ENCODE results near the gene CPSF3.

DNA sequence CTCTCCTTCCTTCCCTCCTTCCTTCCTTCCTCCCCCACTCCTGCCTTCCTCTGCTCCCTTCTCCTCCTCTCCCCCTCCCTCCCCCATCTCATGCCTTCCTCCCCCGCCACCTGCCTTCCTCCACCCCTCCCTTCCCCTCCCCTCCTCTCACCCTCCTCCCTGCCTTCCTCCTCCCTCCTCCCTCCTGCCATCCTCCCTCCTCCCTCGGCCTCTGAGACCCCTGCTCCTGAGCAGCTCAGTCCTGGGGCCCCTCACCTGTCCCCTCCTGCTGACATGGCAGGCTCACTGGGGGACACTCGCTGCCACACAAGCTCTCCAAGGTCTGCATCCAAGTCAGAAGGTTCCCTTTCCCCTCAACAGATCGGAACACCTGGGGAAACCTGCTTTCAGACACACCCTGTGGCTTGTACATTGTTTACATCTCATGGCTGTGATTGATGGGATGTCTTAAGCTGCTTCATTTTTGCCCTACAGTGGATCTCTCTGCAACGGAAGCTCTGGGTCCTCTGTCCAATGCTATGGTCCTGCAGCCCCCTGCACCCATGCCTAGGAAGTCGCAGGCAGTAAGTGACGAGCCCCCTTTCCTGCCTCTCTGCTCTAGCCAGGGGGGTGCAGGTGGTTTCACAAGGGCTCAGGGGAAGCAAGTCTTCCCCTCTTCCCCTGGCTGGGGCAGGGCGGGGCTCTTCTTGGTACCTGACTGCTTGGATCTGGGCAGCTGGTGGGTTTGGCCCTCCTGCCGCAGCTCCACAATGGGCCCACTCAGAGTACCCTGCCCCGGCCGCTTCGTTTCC lies 23.0 kb upstream of the CPSF3 start:
- TF ChIP-seq ZNF567 (CRISPR knock-in tag; IDR thresholded peaks at IDR 0.05; ENCODE audit: borderline replicate concordance) (no peak), TAF1 (CRISPR knock-in tag; IDR thresholded peaks at IDR 0.05) (no peak), ZFP62 (CRISPR knock-in tag; IDR thresholded peaks at IDR 0.05) (no peak), NR3C1 (CRISPR knock-in tag; IDR thresholded peaks at IDR 0.05) (no peak), PAX8 (CRISPR knock-in tag; IDR thresholded peaks at IDR 0.05; ENCODE audit: borderline replicate concordance) (no peak), NR2C2 (CRISPR knock-in tag; IDR thresholded peaks at IDR 0.05; ENCODE audit: borderline replicate concordance) (no peak), RAD21 (CRISPR knock-in tag; IDR thresholded peaks at IDR 0.05) (no peak), ERF (CRISPR knock-in tag; IDR thresholded peaks at IDR 0.05) (no peak), ZSCAN20 (CRISPR knock-in tag; IDR thresholded peaks at IDR 0.05; ENCODE audit: borderline replicate concordance) (no peak)
- TF ChIP-seq, protein P1, sequence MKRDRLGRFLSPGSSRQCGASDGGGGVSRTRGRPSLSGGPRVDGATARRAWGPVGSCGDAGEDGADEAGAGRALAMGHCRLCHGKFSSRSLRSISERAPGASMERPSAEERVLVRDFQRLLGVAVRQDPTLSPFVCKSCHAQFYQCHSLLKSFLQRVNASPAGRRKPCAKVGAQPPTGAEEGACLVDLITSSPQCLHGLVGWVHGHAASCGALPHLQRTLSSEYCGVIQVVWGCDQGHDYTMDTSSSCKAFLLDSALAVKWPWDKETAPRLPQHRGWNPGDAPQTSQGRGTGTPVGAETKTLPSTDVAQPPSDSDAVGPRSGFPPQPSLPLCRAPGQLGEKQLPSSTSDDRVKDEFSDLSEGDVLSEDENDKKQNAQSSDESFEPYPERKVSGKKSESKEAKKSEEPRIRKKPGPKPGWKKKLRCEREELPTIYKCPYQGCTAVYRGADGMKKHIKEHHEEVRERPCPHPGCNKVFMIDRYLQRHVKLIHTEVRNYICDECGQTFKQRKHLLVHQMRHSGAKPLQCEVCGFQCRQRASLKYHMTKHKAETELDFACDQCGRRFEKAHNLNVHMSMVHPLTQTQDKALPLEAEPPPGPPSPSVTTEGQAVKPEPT (CRISPR knock-in tag; IDR thresholded peaks at IDR 0.05; ENCODE audit: low read depth): no peak
- TF ChIP-seq, protein P2, sequence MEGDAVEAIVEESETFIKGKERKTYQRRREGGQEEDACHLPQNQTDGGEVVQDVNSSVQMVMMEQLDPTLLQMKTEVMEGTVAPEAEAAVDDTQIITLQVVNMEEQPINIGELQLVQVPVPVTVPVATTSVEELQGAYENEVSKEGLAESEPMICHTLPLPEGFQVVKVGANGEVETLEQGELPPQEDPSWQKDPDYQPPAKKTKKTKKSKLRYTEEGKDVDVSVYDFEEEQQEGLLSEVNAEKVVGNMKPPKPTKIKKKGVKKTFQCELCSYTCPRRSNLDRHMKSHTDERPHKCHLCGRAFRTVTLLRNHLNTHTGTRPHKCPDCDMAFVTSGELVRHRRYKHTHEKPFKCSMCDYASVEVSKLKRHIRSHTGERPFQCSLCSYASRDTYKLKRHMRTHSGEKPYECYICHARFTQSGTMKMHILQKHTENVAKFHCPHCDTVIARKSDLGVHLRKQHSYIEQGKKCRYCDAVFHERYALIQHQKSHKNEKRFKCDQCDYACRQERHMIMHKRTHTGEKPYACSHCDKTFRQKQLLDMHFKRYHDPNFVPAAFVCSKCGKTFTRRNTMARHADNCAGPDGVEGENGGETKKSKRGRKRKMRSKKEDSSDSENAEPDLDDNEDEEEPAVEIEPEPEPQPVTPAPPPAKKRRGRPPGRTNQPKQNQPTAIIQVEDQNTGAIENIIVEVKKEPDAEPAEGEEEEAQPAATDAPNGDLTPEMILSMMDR (CRISPR knock-in tag; IDR thresholded peaks at IDR 0.05): no peak
